Stomach smooth muscle (tissue), 2 donors: ENCODE data around the gene FAM177B.

Experiments
- H3K27ac ChIP-seq: one replicate; pipeline ENCODE4 v1.7.0; 2013; ENCODE audit warnings: mild to moderate bottlenecking, low read length, inconsistent platforms
- H3K27me3 ChIP-seq, 2 donors: one replicate each; pipeline ENCODE4 v1.7.0; 2013; ENCODE audit warnings: low read length in 2 of 2; ENCODE audit not compliant: insufficient read depth in 2 of 2, control insufficient read depth in 1 of 2
- H3K36me3 ChIP-seq, 2 donors: one replicate each; pipeline ENCODE4 v1.7.0; 2013; ENCODE audit warnings: low read length in 2 of 2; ENCODE audit not compliant: control insufficient read depth in 2 of 2, insufficient read depth in 2 of 2
- H3K4me1 ChIP-seq: one replicate; pipeline ENCODE4 v1.7.0; 2013; ENCODE audit warnings: low read length; ENCODE audit not compliant: control insufficient read depth, insufficient read depth
- H3K4me3 ChIP-seq, 2 donors: one replicate each; pipeline ENCODE4 v1.7.0; 2013; ENCODE audit warnings: low read length in 2 of 2
- H3K9ac ChIP-seq, 2 donors: one replicate each; pipeline ENCODE4 v1.7.0; 2013; ENCODE audit warnings: low read length in 2 of 2, mild to moderate bottlenecking in 1 of 2
- H3K9me3 ChIP-seq, 2 donors: one replicate each; pipeline ENCODE4 v1.7.0; 2013; ENCODE audit warnings: low read length in 2 of 2; ENCODE audit not compliant: control insufficient read depth in 2 of 2
- donor health status: healthy.
- donor health status: Pancreatic carcinoma.

The FAM177B gene

GRCh38 chr1:222786121-222786520 is 49.1 kb downstream of the FAM177B start:
- H3K27ac ChIP-seq: no peak overlapping the region

GRCh38 chr1:222787729-222788128 is 50.7 kb downstream of the FAM177B start:
- Histone ChIP-seq H3K4me3 (no peak overlapping the region), H3K36me3 (no peaks in the 10 kb centered on the region), H3K4me1 (peaks cover 4% of the 10 kb centered on the region), H3K9ac (no peak overlapping the region), H3K27ac (no peak overlapping the region), H3K27me3 (no peaks in the 10 kb centered on the region), H3K9me3 (no peaks in the 10 kb centered on the region)

More at GRCh38 chr1:222786121-222786520, 49.1 kb downstream of the FAM177B start:
- no peak overlapping the region for H3K9ac ChIP-seq
- H3K4me3 ChIP-seq: no peak overlapping the region
- H3K9me3 ChIP-seq: no peaks in the 10 kb centered on the region
- H3K27me3 ChIP-seq: no peaks in the 10 kb centered on the region
- H3K4me1 ChIP-seq: peaks cover 4% of the 10 kb centered on the region
- H3K36me3 ChIP-seq: no peaks in the 10 kb centered on the region

GRCh38 chr1:222788402-222789156 is 51.6 kb downstream of the FAM177B start:
- Histone ChIP-seq H3K27me3 (no peaks in the 10 kb centered on the region), H3K9ac (no peak overlapping the region), H3K4me3 (no peak overlapping the region), H3K4me1 (peaks cover 4% of the 10 kb centered on the region), H3K27ac (no peak overlapping the region), H3K36me3 (no peaks in the 10 kb centered on the region), H3K9me3 (no peaks in the 10 kb centered on the region)

- H3K4me3 ChIP-seq: no peak overlapping the region
- H3K9ac ChIP-seq: no peak overlapping the region
- H3K4me1 ChIP-seq: peaks cover 4% of the 10 kb centered on the region
- H3K27ac ChIP-seq: no peak overlapping the region
- H3K36me3 ChIP-seq: no peaks in the 10 kb centered on the region
- no peaks in the 10 kb centered on the region for H3K9me3 ChIP-seq
- no peaks in the 10 kb centered on the region for H3K27me3 ChIP-seq
These were observed 53.1 kb downstream of the FAM177B start for GRCh38 chr1:222790115-222790514.

GRCh38 chr1:222790520-222790919 is 53.5 kb downstream of the FAM177B start:
- H3K27ac ChIP-seq: peak overlapping the region; percentile 1
- no peaks in the 10 kb centered on the region for H3K36me3 ChIP-seq
- no peak overlapping the region for H3K4me3 ChIP-seq
- H3K9ac ChIP-seq: no peak overlapping the region
- H3K4me1 ChIP-seq: peaks cover 4% of the 10 kb centered on the region
- no peaks in the 10 kb centered on the region for H3K27me3 ChIP-seq
- no peaks in the 10 kb centered on the region for H3K9me3 ChIP-seq

GRCh38 chr1:222791006-222791710 is 54.2 kb downstream of the FAM177B start:
- Histone ChIP-seq H3K27ac (peak overlapping the region; percentile 1), H3K4me1 (peaks cover 4% of the 10 kb centered on the region), H3K36me3 (no peaks in the 10 kb centered on the region), H3K9me3 (no peaks in the 10 kb centered on the region), H3K4me3 (no peak overlapping the region), H3K27me3 (no peaks in the 10 kb centered on the region), H3K9ac (no peak overlapping the region)

- H3K9me3 ChIP-seq: no peaks in the 10 kb centered on the region
- no peak overlapping the region for H3K9ac ChIP-seq
These were observed 55.7 kb downstream of the FAM177B start for GRCh38 chr1:222792744-222793143.

GRCh38 chr1:222794656-222795474 is 57.9 kb downstream of the FAM177B start:
- Histone ChIP-seq H3K27me3 (no peaks in the 10 kb centered on the region), H3K4me3 (no peak overlapping the region), H3K36me3 (no peaks in the 10 kb centered on the region), H3K4me1 (peaks cover 10% of the 10 kb centered on the region), H3K27ac (no peak overlapping the region), H3K9me3 (no peaks in the 10 kb centered on the region), H3K9ac (no peak overlapping the region)

More at GRCh38 chr1:222792744-222793143, 55.7 kb downstream of the FAM177B start:
- Histone ChIP-seq H3K36me3 (no peaks in the 10 kb centered on the region), H3K4me1 (peaks cover 4% of the 10 kb centered on the region), H3K27me3 (no peaks in the 10 kb centered on the region), H3K27ac (no peak overlapping the region), H3K4me3 (no peak overlapping the region)

- no peak overlapping the region for H3K4me3 ChIP-seq
- H3K9me3 ChIP-seq: no peaks in the 10 kb centered on the region
- no peaks in the 10 kb centered on the region for H3K27me3 ChIP-seq
- H3K27ac ChIP-seq: no peak overlapping the region
- H3K4me1 ChIP-seq: peaks cover 5% of the 10 kb centered on the region
- H3K36me3 ChIP-seq: no peaks in the 10 kb centered on the region
- no peak overlapping the region for H3K9ac ChIP-seq
These were observed 61.1 kb downstream of the FAM177B start for GRCh38 chr1:222798116-222798515.

- H3K36me3 ChIP-seq: no peaks in the 10 kb centered on the region
- no peak overlapping the region for H3K27ac ChIP-seq
- no peaks in the 10 kb centered on the region for H3K9me3 ChIP-seq
- no peak overlapping the region for H3K4me3 ChIP-seq
- H3K9ac ChIP-seq: no peak overlapping the region
- H3K4me1 ChIP-seq: peaks cover 5% of the 10 kb centered on the region
- H3K27me3 ChIP-seq: no peaks in the 10 kb centered on the region
These were observed 62.0 kb downstream of the FAM177B start for GRCh38 chr1:222798975-222799374.
